GM12873 (cell line): ENCODE data around the gene ADRA1B.

Experiments
- CTCF ChIP-seq: IDR thresholded peaks from 2 replicates; pipeline ENCODE4 v1.5.1; 2012; ENCODE audit warnings: low read depth, mild to moderate bottlenecking, moderate library complexity, low read length, control low read depth; ENCODE audit not compliant: insufficient read depth; ENCODE audit errors: missing control alignments

Gene ADRA1B

GRCh38 chr5:159933531-159934485 lies 17.5 kb downstream of the ADRA1B start:
- no peak for TF ChIP-seq CTCF

- no peak for TF ChIP-seq CTCF
Observed at GRCh38 chr5:159935946-159936345, 19.7 kb downstream of the ADRA1B start.

- TF ChIP-seq CTCF = no peak
Observed at GRCh38 chr5:159936686-159937329, 20.5 kb downstream of the ADRA1B start.

- TF ChIP-seq CTCF = no peak
Observed at GRCh38 chr5:159937580-159937979, 21.3 kb downstream of the ADRA1B start.

- TF ChIP-seq CTCF = no peak
Observed at GRCh38 chr5:159943326-159943725, 27.0 kb downstream of the ADRA1B start.

- no peak for TF ChIP-seq CTCF
Observed at GRCh38 chr5:159944056-159944600, 27.8 kb downstream of the ADRA1B start.

GRCh38 chr5:159945359-159945758 lies 29.1 kb downstream of the ADRA1B start:
- no peak for TF ChIP-seq CTCF
